ENCODE data around the gene MCM3AP.

DNA sequence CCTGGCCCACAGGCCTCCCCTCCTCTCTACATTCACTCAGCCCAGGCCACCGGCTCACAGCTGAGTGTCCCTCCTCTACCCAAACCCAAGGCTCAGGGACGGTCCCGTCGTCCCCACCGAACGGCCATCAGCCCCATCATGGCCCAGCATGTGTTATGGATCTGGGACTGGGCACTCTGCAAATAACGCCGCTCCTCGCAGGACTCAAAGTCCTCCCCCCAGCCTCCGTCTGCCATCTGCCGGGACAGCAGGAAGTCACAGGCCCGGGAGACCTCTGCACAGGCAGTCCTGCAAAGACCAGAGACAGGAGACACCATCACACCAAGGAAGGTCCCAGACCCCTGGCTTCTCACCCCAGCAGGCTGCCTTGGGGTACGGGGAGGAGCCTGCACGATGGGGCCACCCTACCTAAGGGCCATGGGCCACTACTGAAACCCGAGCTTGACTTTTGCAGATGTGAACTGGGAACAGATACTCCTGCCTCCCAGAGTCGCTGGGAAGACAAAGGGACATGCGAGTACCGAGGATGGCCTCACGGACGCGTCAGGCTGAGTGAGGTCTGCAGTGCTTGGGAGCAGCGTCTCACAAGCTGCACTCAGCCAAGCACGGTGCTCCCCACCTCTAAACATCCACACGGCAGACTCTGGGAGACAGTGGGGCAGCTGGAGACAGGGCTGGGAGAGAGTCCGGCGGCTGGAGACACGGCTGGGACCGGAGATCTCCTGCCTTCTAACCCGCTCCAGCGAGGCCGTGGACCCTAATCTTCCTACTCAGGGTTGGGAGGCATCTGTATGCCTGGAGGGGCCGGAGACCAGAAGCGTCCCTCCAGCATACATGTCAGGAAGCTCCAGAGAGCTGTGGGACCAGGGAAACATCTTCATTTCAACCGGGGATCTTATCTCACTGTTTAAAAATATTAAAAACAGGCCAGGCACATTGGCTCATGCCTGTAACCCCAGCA, 90.8 kb downstream of the MCM3AP start:
- TF ChIP-seq, protein P1, sequence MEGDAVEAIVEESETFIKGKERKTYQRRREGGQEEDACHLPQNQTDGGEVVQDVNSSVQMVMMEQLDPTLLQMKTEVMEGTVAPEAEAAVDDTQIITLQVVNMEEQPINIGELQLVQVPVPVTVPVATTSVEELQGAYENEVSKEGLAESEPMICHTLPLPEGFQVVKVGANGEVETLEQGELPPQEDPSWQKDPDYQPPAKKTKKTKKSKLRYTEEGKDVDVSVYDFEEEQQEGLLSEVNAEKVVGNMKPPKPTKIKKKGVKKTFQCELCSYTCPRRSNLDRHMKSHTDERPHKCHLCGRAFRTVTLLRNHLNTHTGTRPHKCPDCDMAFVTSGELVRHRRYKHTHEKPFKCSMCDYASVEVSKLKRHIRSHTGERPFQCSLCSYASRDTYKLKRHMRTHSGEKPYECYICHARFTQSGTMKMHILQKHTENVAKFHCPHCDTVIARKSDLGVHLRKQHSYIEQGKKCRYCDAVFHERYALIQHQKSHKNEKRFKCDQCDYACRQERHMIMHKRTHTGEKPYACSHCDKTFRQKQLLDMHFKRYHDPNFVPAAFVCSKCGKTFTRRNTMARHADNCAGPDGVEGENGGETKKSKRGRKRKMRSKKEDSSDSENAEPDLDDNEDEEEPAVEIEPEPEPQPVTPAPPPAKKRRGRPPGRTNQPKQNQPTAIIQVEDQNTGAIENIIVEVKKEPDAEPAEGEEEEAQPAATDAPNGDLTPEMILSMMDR (conservative IDR thresholded peaks at IDR 0.05), result no peak
- TF ChIP-seq EZH2 (IDR thresholded peaks at IDR 0.05; ENCODE audit: low read depth), result no peak
